Muscle layer of duodenum (tissue), 2 donors: Measurements from ENCODE around the gene COL6A5.
"Not testable (repeated sequence)": the region's sequence is repeated elsewhere in the genome, so short reads cannot be mapped to it uniquely, and the experiment has no call there.

Experiments
- H3K27ac ChIP-seq: one replicate; pipeline ENCODE4 v1.7.0; 2013; ENCODE audit warnings: mild to moderate bottlenecking, low read length
- H3K27me3 ChIP-seq: one replicate; pipeline ENCODE4 v1.7.0; 2013; ENCODE audit warnings: low read depth, mild to moderate bottlenecking, control low read depth, low read length
- H3K36me3 ChIP-seq, 2 donors: one replicate each; pipeline ENCODE4 v1.7.0; 2013; ENCODE audit warnings: low read length in 2 of 2, control low read depth in 1 of 2, mild to moderate bottlenecking in 1 of 2; ENCODE audit not compliant: insufficient read depth in 2 of 2, control insufficient read depth in 1 of 2
- H3K4me1 ChIP-seq, 2 donors: one replicate each; pipeline ENCODE4 v1.7.0; 2013; ENCODE audit warnings: low read length in 2 of 2, mild to moderate bottlenecking in 2 of 2, control low read depth in 1 of 2, moderate library complexity in 1 of 2; ENCODE audit not compliant: insufficient read depth in 2 of 2, control insufficient read depth in 1 of 2
- H3K4me3 ChIP-seq, 2 donors: one replicate each; pipeline ENCODE4 v1.7.0; 2013; ENCODE audit warnings: low read length in 2 of 2, low read depth in 1 of 2, mild to moderate bottlenecking in 1 of 2
- H3K9me3 ChIP-seq, 2 donors: one replicate each; pipeline ENCODE4 v1.7.0; 2013; ENCODE audit warnings: low read length in 2 of 2, control low read depth in 1 of 2, mild to moderate bottlenecking in 1 of 2; ENCODE audit not compliant: control insufficient read depth in 1 of 2
- donor health status: healthy.

Gene COL6A5

GRCh38 chr3:130342821-130343661 is 2.4 kb upstream of the COL6A5 start:
- H3K9me3 ChIP-seq: peaks cover 0 to 7% of the 10 kb centered on the region in 2 donors
- H3K27ac ChIP-seq: no peak overlapping the region
- H3K4me1 ChIP-seq: peaks cover 0 to 8% of the 10 kb centered on the region in 2 donors
- H3K36me3 ChIP-seq: no peaks in the 10 kb centered on the region
- H3K4me3 ChIP-seq: no peak overlapping the region
- peaks cover 12% of the 10 kb centered on the region for H3K27me3 ChIP-seq

GRCh38 chr3:130348258-130348657 is 2.8 kb downstream of the COL6A5 start:
- not testable (repeated sequence) for H3K9me3 ChIP-seq, H3K4me3 ChIP-seq, H3K36me3 ChIP-seq, H3K27ac ChIP-seq, H3K4me1 ChIP-seq
- peaks cover 12% of the 10 kb centered on the region for H3K27me3 ChIP-seq

GRCh38 chr3:130354430-130354829 is 9.0 kb downstream of the COL6A5 start:
- Histone ChIP-seq H3K27me3 (no peaks in the 10 kb centered on the region), H3K4me3 (no peak overlapping the region), H3K36me3 (no peaks in the 10 kb centered on the region), H3K4me1 (no peaks in the 10 kb centered on the region), H3K9me3 (no peaks in the 10 kb centered on the region), H3K27ac (no peak overlapping the region)

GRCh38 chr3:130374033-130374432 is 28.6 kb downstream of the COL6A5 start:
- Histone ChIP-seq H3K36me3 (no peaks in the 10 kb centered on the region), H3K4me3 (no peak overlapping the region), H3K27ac (no peak overlapping the region), H3K4me1 (no peaks in the 10 kb centered on the region), H3K27me3 (no peaks in the 10 kb centered on the region), H3K9me3 (no peaks in the 10 kb centered on the region)

GRCh38 chr3:130374908-130375307 is 29.4 kb downstream of the COL6A5 start:
- Histone ChIP-seq H3K27me3 (no peaks in the 10 kb centered on the region), H3K4me3 (no peak overlapping the region), H3K36me3 (no peaks in the 10 kb centered on the region), H3K9me3 (no peaks in the 10 kb centered on the region), H3K27ac (no peak overlapping the region), H3K4me1 (no peaks in the 10 kb centered on the region)

GRCh38 chr3:130377960-130378676 is 32.6 kb downstream of the COL6A5 start:
- H3K36me3 ChIP-seq: no peaks in the 10 kb centered on the region
- no peak overlapping the region for H3K27ac ChIP-seq
- no peaks in the 10 kb centered on the region for H3K9me3 ChIP-seq
- no peaks in the 10 kb centered on the region for H3K4me1 ChIP-seq
- H3K27me3 ChIP-seq: no peaks in the 10 kb centered on the region
- H3K4me3 ChIP-seq: no peak overlapping the region

GRCh38 chr3:130378677-130379191 is 33.3 kb downstream of the COL6A5 start:
- Histone ChIP-seq H3K27me3 (no peaks in the 10 kb centered on the region), H3K4me1 (no peaks in the 10 kb centered on the region), H3K9me3 (no peaks in the 10 kb centered on the region), H3K36me3 (no peaks in the 10 kb centered on the region), H3K27ac (no peak overlapping the region), H3K4me3 (no peak overlapping the region)

- H3K9me3 ChIP-seq: no peaks in the 10 kb centered on the region
- H3K36me3 ChIP-seq: no peaks in the 10 kb centered on the region
- no peaks in the 10 kb centered on the region for H3K27me3 ChIP-seq
- H3K4me3 ChIP-seq: no peak overlapping the region
- no peaks in the 10 kb centered on the region for H3K4me1 ChIP-seq
- H3K27ac ChIP-seq: no peak overlapping the region
These were observed 33.8 kb downstream of the COL6A5 start for GRCh38 chr3:130379274-130379673.

GRCh38 chr3:130380398-130380797 is 34.9 kb downstream of the COL6A5 start:
- H3K27me3 ChIP-seq: no peaks in the 10 kb centered on the region
- no peaks in the 10 kb centered on the region for H3K4me1 ChIP-seq
- H3K36me3 ChIP-seq: no peaks in the 10 kb centered on the region
- no peak overlapping the region for H3K27ac ChIP-seq
- no peak overlapping the region for H3K4me3 ChIP-seq
- no peaks in the 10 kb centered on the region for H3K9me3 ChIP-seq

GRCh38 chr3:130383424-130383823 is 38.0 kb downstream of the COL6A5 start:
- H3K4me1 ChIP-seq: no peaks in the 10 kb centered on the region
- H3K4me3 ChIP-seq: no peak overlapping the region
- no peaks in the 10 kb centered on the region for H3K9me3 ChIP-seq
- H3K27me3 ChIP-seq: no peaks in the 10 kb centered on the region
- no peak overlapping the region for H3K27ac ChIP-seq
- no peaks in the 10 kb centered on the region for H3K36me3 ChIP-seq

- H3K27ac ChIP-seq: no peak overlapping the region
- no peaks in the 10 kb centered on the region for H3K36me3 ChIP-seq
- H3K27me3 ChIP-seq: no peaks in the 10 kb centered on the region
- no peaks in the 10 kb centered on the region for H3K4me1 ChIP-seq
- H3K9me3 ChIP-seq: no peaks in the 10 kb centered on the region
- no peak overlapping the region for H3K4me3 ChIP-seq
These were observed 39.1 kb downstream of the COL6A5 start for GRCh38 chr3:130384476-130385025.
